ENCODE data around the gene SPTLC2. TPM values are rescaled to one million over a fixed set of nuclear protein-coding genes. Genes with fewer than 3 reads are reported as not detected.
"Not testable (repeated sequence)": the region's sequence is repeated elsewhere in the genome, so short reads cannot be mapped to it uniquely, and the experiment has no call there.

Gene SPTLC2
- polyA plus RNA-seq, 3 donors = 5.4 to 11.3 (median 6.9) TPM

DNA sequence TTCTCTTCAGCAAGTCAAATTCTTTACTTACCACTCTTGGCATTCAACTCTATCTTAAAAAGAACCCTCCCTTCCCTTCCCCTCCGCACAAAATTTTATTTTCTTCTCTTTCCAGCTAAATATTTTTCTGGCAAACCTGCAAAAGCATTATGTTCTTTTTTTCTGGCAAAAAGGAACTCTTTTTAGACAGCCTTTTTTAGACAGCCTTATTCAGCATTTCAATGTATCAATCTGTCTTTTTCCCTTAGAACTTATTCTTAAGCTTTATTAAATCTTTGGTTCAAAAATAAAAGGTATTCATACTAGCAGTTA, 50.5 kb downstream of the SPTLC2 start:
- H3K27ac ChIP-seq (ENCODE audit: low read depth, low read length) = no peak overlapping the region
- WGBS, 3 donors = 31 to 80% (median 33%) methylated on average over 1 of the region's 1 CpG

DNA sequence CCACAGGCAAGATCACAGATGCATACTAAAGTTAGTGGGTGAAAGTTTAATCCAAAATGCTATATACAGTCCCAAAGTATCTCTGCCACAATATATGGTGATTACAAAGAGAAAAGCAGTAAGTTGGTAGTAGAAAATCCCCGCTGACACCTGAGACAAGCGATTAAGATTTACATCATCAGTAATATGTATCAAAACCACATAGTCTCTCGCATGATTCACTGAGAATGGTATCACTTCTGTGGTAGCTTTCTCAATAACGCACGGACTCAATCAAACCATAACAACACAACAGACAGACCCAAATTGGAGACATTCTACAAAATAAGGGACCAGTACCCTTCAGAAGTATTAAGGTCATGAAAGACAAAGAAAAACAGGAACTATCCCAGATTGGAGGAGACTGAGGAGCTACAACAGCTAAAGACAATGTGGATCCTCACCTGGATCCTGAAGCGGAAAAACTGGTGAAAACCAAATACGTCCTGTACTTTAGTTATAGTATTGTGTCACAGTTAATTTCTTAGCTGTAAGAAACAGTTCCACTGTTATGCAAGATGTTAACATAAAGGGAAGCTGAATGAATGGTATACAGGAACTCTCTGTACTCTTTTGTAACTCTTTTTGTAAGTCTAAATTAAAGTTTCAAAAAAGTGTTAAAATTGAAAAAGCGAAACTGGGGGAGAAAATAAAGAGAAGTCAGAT, 51.0 kb downstream of the SPTLC2 start:
- 45 to 80% (median 53%) methylated on average over 8 of the region's 8 CpGs for WGBS, 3 donors
- H3K27ac ChIP-seq (ENCODE audit: low read depth, low read length) = no peak overlapping the region

- 77 to 87% (median 82%) methylated on average over 4 of the region's 4 CpGs for WGBS, 3 donors
Measured at GRCh38 chr14:77562681-77563080, 53.8 kb downstream of the SPTLC2 start.

GRCh38 chr14:77561881-77562280, 54.6 kb downstream of the SPTLC2 start:
- WGBS, 3 donors = 71 to 87% (median 71%) methylated on average over 5 of the region's 5 CpGs
- H3K27ac ChIP-seq (ENCODE audit: low read depth, low read length) = no peak overlapping the region

More at GRCh38 chr14:77562681-77563080, 53.8 kb downstream of the SPTLC2 start:
- H3K27ac ChIP-seq (ENCODE audit: low read depth, low read length) = no peak overlapping the region

GRCh38 chr14:77559381-77559780, 57.1 kb downstream of the SPTLC2 start:
- WGBS, 3 donors = 89 to 96% (median 95%) methylated on average over 6 of the region's 6 CpGs
- H3K27ac ChIP-seq (ENCODE audit: low read depth, low read length) = no peak overlapping the region

GRCh38 chr14:77557391-77557790, 59.0 kb downstream of the SPTLC2 start:
- 88 to 93% (median 89%) methylated on average over 10 of the region's 10 CpGs for WGBS, 3 donors
- no peak overlapping the region for H3K27ac ChIP-seq (ENCODE audit: low read depth, low read length)

DNA sequence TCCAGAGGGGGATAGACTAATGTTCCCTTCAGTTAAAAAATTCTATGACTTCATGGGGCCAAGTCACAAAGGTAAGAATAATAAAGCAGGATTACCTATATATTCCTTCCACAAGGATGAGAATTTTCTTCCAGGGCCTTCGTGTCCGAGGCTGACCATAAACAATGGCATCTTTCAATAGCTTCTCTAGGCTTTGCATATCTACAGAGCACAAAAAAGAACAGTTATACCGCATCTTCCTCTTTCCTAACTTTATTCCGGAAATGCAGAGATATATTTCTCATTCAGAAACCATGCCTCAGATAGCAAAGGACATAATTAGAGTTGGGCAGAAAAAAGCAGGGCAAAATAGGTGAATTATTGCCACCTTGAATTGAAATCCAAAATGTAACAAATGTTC, 59.5 kb downstream of the SPTLC2 start:
- H3K27ac ChIP-seq (ENCODE audit: low read depth, low read length) = no peak overlapping the region
- WGBS, 3 donors = 67 to 87% (median 68%) methylated on average over 4 of the region's 4 CpGs

GRCh38 chr14:77554816-77555599, 61.4 kb downstream of the SPTLC2 start:
- H3K27ac ChIP-seq (ENCODE audit: low read depth, low read length) = no peak overlapping the region
- WGBS, 3 donors = 69 to 88% (median 75%) methylated on average over 9 of the region's 9 CpGs

DNA sequence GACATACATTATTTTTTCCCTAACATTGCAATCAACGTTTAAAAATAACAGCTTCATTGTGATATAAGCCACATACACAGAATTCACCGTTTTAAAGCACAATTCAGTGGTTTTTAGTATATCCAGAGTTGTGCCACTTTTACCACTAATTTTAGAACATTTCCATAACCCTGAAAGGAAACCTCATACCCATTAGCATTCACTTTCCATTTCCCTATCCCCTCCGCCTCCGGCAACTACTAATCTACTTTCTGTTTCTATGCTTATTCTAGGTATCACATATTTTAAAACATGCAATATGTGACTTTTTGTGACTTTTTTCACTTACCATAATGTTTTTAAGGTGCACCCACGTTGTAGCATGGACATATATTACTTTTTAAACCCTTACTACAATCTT, 62.2 kb downstream of the SPTLC2 start:
- 39 to 72% (median 60%) methylated on average over 5 of the region's 5 CpGs for WGBS, 3 donors
- H3K27ac ChIP-seq (ENCODE audit: low read depth, low read length) = no peak overlapping the region

- WGBS, 3 donors = 88 to 100% (median 93%) methylated on average over 1 of the region's 1 CpG
Measured at GRCh38 chr14:77549451-77549850, 67.0 kb downstream of the SPTLC2 start.

GRCh38 chr14:77547512-77548180, 68.8 kb downstream of the SPTLC2 start:
- 92 to 93% (median 92%) methylated on average over 8 of the region's 8 CpGs for WGBS, 3 donors

More at GRCh38 chr14:77549451-77549850, 67.0 kb downstream of the SPTLC2 start:
- no peak overlapping the region for H3K27ac ChIP-seq (ENCODE audit: low read depth, low read length)

GRCh38 chr14:77545171-77545570, 71.3 kb downstream of the SPTLC2 start:
- not testable (repeated sequence) for H3K27ac ChIP-seq (ENCODE audit: low read depth, low read length)
- 96 to 98% (median 97%) methylated on average over 11 of the region's 11 CpGs for WGBS, 3 donors

More at GRCh38 chr14:77547512-77548180, 68.8 kb downstream of the SPTLC2 start:
- no peak overlapping the region for H3K27ac ChIP-seq (ENCODE audit: low read depth, low read length)

GRCh38 chr14:77544571-77544970, 71.9 kb downstream of the SPTLC2 start:
- 73 to 97% (median 85%) methylated on average over 2 of the region's 2 CpGs for WGBS, 3 donors
- H3K27ac ChIP-seq (ENCODE audit: low read depth, low read length) = no peak overlapping the region

GRCh38 chr14:77543637-77544334, 72.7 kb downstream of the SPTLC2 start:
- H3K27ac ChIP-seq (ENCODE audit: low read depth, low read length) = no peak overlapping the region
- 74 to 90% (median 81%) methylated on average over 3 of the region's 3 CpGs for WGBS, 3 donors

- WGBS, 3 donors = 66 to 69% (median 68%) methylated on average over 5 of the region's 5 CpGs
- no peak overlapping the region for H3K27ac ChIP-seq (ENCODE audit: low read depth, low read length)
Measured at GRCh38 chr14:77543240-77543551, 73.2 kb downstream of the SPTLC2 start.

DNA sequence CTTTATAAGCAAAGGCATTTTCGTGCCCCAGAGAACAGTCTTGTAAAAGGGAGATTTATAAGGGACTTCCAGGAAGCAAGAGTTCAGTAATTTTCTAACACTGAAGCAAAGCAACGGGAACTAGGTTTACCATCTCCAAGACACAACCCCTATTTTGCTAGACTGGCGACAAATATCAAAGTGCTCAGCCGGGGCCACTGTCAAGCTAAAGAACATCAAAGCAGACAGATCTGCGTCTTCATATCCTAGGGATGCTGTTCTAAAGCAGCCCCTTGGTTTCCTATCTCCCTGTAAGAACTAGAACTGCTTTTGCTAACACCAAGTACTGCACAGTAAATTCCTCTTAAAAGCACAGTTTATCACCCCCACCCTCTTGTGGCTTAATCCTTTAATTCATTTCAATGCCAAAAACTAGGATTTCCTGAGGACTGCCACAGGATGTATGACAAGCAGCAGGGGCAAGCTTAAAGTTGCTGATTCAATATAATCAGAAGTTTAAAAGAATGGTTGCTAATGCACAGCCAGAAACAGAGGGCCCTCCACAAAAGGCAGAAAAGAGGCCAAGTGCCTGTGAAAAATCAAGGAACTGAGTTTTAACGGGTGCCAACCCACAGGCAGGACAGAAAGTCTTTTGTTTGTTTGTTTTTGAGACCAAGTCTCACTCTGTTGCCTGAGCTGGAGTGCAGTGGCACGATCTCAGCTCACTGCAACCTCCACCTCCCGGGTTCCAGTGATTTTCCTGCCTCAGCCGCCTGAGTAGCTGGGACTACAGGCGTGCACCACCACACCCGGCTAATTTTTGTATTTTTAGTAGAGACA, 73.8 kb downstream of the SPTLC2 start:
- peak overlapping the region; percentile 9 for H3K27ac ChIP-seq (ENCODE audit: low read depth, low read length)
- WGBS, 3 donors = 43 to 69% (median 52%) methylated on average over 11 of the region's 11 CpGs

DNA sequence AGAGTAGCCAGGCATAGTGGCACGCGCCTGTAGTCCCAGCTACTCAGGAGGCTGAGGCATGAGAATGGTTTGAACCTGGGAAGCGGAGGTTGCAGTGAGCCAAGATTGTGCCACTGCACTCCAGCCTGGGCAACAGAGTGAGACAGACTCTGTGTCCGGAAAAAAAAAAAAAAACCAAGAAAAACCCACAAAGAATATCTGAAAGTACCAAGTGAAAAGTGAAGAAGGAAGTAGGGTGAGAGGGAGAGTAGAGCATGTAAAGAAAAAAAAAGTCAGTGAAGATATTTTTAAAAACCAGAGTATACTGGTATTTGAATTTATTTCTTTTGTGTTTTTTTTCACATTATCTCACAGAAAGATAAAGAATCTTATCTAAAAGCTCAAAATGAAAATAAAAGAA, 74.5 kb downstream of the SPTLC2 start:
- WGBS, 3 donors = 71 to 83% (median 72%) methylated on average over 4 of the region's 4 CpGs
- no peak overlapping the region for H3K27ac ChIP-seq (ENCODE audit: low read depth, low read length)

DNA sequence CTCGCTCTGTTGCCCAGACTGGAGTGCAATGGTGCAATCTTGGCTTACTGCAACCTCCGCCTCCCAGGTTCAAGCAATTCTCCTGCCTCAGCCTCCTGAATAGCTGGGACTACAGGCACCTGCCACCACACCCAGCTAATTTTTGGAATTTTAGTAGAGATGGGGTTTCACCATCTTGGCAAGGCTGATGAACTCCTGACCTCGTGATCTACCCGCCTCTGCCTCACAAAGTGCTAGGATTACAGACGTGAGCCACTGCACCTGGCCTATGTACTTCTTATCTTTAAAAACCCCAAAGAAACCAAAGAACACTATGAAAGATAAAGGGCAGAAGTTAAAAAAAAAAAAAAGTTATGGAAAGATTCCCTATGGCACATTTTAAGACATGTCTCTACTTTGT, 79.5 kb downstream of the SPTLC2 start:
- 70 to 93% (median 75%) methylated on average over 5 of the region's 5 CpGs for WGBS, 3 donors
- H3K27ac ChIP-seq (ENCODE audit: low read depth, low read length) = not testable (repeated sequence)
